Endothelial cell of umbilical vein (primary cell): Measurements from ENCODE around the gene RAD23B. TPM values are rescaled to one million over a fixed set of nuclear protein-coding genes. Genes with fewer than 3 reads are reported as not detected.

Experiments
- BruUV-seq: library from RNA; stranded (reverse); fragments of 400-500 nt; replicated peaks from 2 replicates; lab custom pipeline; 2021; lab: Mats Ljungman, UMichigan
- CTCF ChIA-PET: fragments of 300-600, 350-600 bp; sonication (Branson Sonifier 250); formaldehyde crosslinking; loops from one replicate; lab custom pipeline; 2021; ENCODE audit warnings: antibody characterized with exemption, inconsistent platforms; lab: Charles Lee
- POLR2A ChIA-PET: fragments of 300-600, 350-600 bp; sonication (Branson Sonifier 250); formaldehyde crosslinking; loops from one replicate; lab custom pipeline; 2021; ENCODE audit warnings: antibody characterized with exemption, inconsistent platforms; lab: Charles Lee
- DNase-seq: peaks from one replicate; pipeline ENCODE4 v3.0.0-alpha.2; 2011; ENCODE audit warnings: low read depth, low spot score
- FAIRE-seq: peaks from 2 replicates; lab custom pipeline; 2011; peaks lifted over from hg19 to GRCh38; lab: Jason Lieb, UNC
- H2AFZ ChIP-seq: 2 replicates; pipeline ENCODE4 v1.6.0; 2012; ENCODE audit warnings: low read depth, low read length, control low read depth, inconsistent platforms
- H3K27ac ChIP-seq: 2 replicates; pipeline ENCODE4 v1.5.1; 2011; ENCODE audit warnings: low read depth, mild to moderate bottlenecking, control low read depth, low read length, moderate library complexity; ENCODE audit not compliant: insufficient read depth
- H3K27me3 ChIP-seq, 2 experiments: 2 replicates each; pipeline versions ENCODE4 v1.6.0 to v1.6.1; 2011; ENCODE audit warnings: low read length in 2 of 2, mixed read lengths in 1 of 2; ENCODE audit not compliant: control insufficient read depth in 2 of 2, insufficient read depth in 2 of 2
- H3K36me3 ChIP-seq, 2 experiments: 2 replicates in 1 of 2; 3 replicates in 1 of 2; pipeline ENCODE4 v1.5.1; 2011; ENCODE audit warnings: low read length in 2 of 2, mild to moderate bottlenecking in 1 of 2, moderate library complexity in 1 of 2; ENCODE audit not compliant: control insufficient read depth in 2 of 2, insufficient read depth in 2 of 2; ENCODE audit errors: extremely low read depth in 1 of 2
- H3K4me1 ChIP-seq: 3 replicates; pipeline ENCODE4 v1.5.1; 2011; ENCODE audit warnings: mild to moderate bottlenecking, low read length; ENCODE audit not compliant: control insufficient read depth, insufficient read depth; ENCODE audit errors: extremely low read depth
- H3K4me2 ChIP-seq: 2 replicates; pipeline ENCODE4 v1.6.1; 2011; ENCODE audit warnings: low read length, control low read depth, mixed read lengths; ENCODE audit not compliant: insufficient read depth
- H3K4me3 ChIP-seq, 3 experiments: fragments of 200-600 bp in 1 of 3; sonication (generic), shearing (Covaris generic) in 1 of 3; replicated peaks in 1 of 3; 2 replicates each; pipeline ENCODE4 v1.5.1; 2011 to 2016; ENCODE audit warnings: control low read depth in 3 of 3, low read length in 3 of 3, mild to moderate bottlenecking in 2 of 3, inconsistent platforms in 1 of 3, low read depth in 1 of 3, moderate library complexity in 1 of 3; ENCODE audit not compliant: insufficient read depth in 1 of 3
- H3K79me2 ChIP-seq: 2 replicates; pipeline ENCODE4 v1.6.0; 2012; ENCODE audit warnings: low read length, inconsistent platforms; ENCODE audit not compliant: control insufficient read depth, insufficient read depth
- H3K9ac ChIP-seq: replicated peaks from 2 replicates; pipeline ENCODE3; 2011; ENCODE audit warnings: low read length, control low read depth; ENCODE audit not compliant: insufficient read depth; ENCODE audit errors: extremely low read depth
- H3K9me1 ChIP-seq: replicated peaks from 3 replicates; pipeline ENCODE4 v1.6.0; 2011; ENCODE audit warnings: mild to moderate bottlenecking, low read length; ENCODE audit not compliant: control insufficient read depth, insufficient read depth; ENCODE audit errors: extremely low read depth
- H3K9me3 ChIP-seq: replicated peaks from 2 replicates; pipeline ENCODE4 v1.5.1; 2012; ENCODE audit warnings: low read length, inconsistent platforms; ENCODE audit not compliant: control insufficient read depth, insufficient read depth
- H4K20me1 ChIP-seq: replicated peaks from 2 replicates; pipeline ENCODE3; 2011; ENCODE audit warnings: mild to moderate bottlenecking, low read length; ENCODE audit not compliant: control insufficient read depth, insufficient read depth; ENCODE audit errors: extremely low read depth
- EZH2 ChIP-seq: IDR thresholded peaks from 2 replicates; pipeline ENCODE4 v1.6.1; 2012; ENCODE audit warnings: borderline replicate concordance, low read depth, mild to moderate bottlenecking, moderate library complexity, low read length, inconsistent platforms; ENCODE audit not compliant: severe bottlenecking
- FOS ChIP-seq: IDR thresholded peaks from 2 replicates; pipeline ENCODE4 v1.6.1; 2011; ENCODE audit warnings: mild to moderate bottlenecking, low read length, moderate library complexity, borderline replicate concordance; ENCODE audit not compliant: insufficient read depth
- GATA2 ChIP-seq: IDR thresholded peaks from 2 replicates; pipeline ENCODE4 v1.7.0; 2011; ENCODE audit warnings: low read depth, mild to moderate bottlenecking, moderate library complexity, mixed read lengths, low read length; ENCODE audit not compliant: insufficient read length, insufficient read depth
- JUN ChIP-seq: IDR thresholded peaks from 2 replicates; pipeline ENCODE4 v1.6.1; 2011; ENCODE audit warnings: borderline replicate concordance, low read depth; ENCODE audit not compliant: insufficient read length, insufficient read depth
- MYC ChIP-seq: IDR thresholded peaks from one replicate; pipeline ENCODE4 v1.6.1; 2011; ENCODE audit warnings: mild to moderate bottlenecking, low read depth, low read length
- POLR2A ChIP-seq: IDR thresholded peaks from 2 replicates; pipeline ENCODE4 v1.6.1; 2012; ENCODE audit warnings: low read depth, mild to moderate bottlenecking, control low read depth, low read length
- POLR2AphosphoS5 ChIP-seq: IDR thresholded peaks from 2 replicates; pipeline ENCODE4 v1.6.1; 2012; ENCODE audit warnings: low read depth, mild to moderate bottlenecking, control low read depth, low read length, moderate library complexity; ENCODE audit not compliant: insufficient read depth
- dilution Hi-C: fragments of 300-500 bp; cut with MboI; formaldehyde crosslinking; loops from one replicate; pipeline ENCODE4 v1.15.0; 2019; ENCODE audit warnings: low sequenced_read_pairs; ENCODE audit not compliant: extremely low pct_ligation_motif_present
- intact Hi-C: fragments of 100-400 bp; cut with micrococcal nuclease; formaldehyde crosslinking; loops from one replicate; pipeline ENCODE4 v1.10.0; 2022
- polyA plus RNA-seq, 4 experiments: library from polyadenylated mRNA; depleted of rRNA in 3 of 4; stranded (reverse) in 3 of 4; unstranded in 1 of 4; fragments of >200 nt; gene quantifications; 2 replicates each; pipeline versions ENCODE4 v1.2.1 to v1.2.3, GENCODE V29; 2011 to 2012; ENCODE audit warnings: missing spikeins in 1 of 4
- total RNA-seq: library from RNA; stranded (reverse); gene quantifications from 2 replicates; pipeline ENCODE4 v1.2.3, GENCODE V29; 2021
- TF ChIP-seq, protein P1 (sequence below): IDR thresholded peaks from 2 replicates; pipeline ENCODE4 v1.6.1; 2011; ENCODE audit not compliant: insufficient read depth, insufficient read length
- TF ChIP-seq, protein P2 (sequence below), 2 donors: IDR thresholded peaks; 1 replicate in 1 of 2; 2 replicates in 1 of 2; pipeline ENCODE4 v1.5.1; 2011; ENCODE audit warnings: low read length in 2 of 2, mild to moderate bottlenecking in 2 of 2, moderate library complexity in 2 of 2, control low read depth in 1 of 2, inconsistent platforms in 1 of 2, low read depth in 1 of 2; ENCODE audit not compliant: insufficient read depth in 1 of 2; ENCODE audit errors: extremely low read depth in 1 of 2

Gene RAD23B
- total and polyA plus RNA-seq, 2 donors (not counting 3 experiments of a cell fraction or from before 2014, with no cell fraction given): 63.8 to 100 TPM

DNA sequence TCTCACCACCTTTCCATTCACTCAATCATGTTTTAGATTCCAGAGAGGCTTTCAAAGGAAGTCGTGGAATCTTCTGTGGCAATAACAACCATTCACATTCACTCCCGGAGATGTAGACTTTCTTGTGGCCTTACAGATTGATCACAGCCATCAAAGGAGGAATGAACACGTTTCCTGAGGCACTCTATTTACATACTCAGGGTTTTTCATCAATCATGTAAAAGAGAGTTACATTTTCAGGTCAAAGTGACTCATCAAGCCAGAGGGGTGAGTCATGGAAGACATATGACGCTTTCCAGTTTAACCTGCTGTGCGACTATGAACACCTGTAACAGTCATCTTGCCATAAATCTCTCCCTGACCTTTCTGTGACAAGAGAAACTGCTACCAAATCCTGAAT, 39.3 kb upstream of the RAD23B start:
- H3K27ac ChIP-seq: no peak overlapping the region
- intact Hi-C loops (no loop called here), dilution Hi-C loops (no loop called here)
- no peaks in the 10 kb centered on the region for H3K79me2 ChIP-seq
- H3K4me3 ChIP-seq: no peak overlapping the region
- no peak overlapping the region for H3K4me2 ChIP-seq
- H3K4me1 ChIP-seq: no peaks in the 10 kb centered on the region
- peaks cover 0 to 1% of the 10 kb centered on the region in 2 experiments for H3K27me3 ChIP-seq
- no peaks in the 10 kb centered on the region for H3K9me3 ChIP-seq
- H2AFZ ChIP-seq: no peak overlapping the region
- TF ChIP-seq JUN: peak; percentile 61
- TF ChIP-seq POLR2A: no peak
- TF ChIP-seq FOS: peak; percentile 30
- no peaks in the 10 kb centered on the region for H3K9me1 ChIP-seq
- H3K9ac ChIP-seq: no peak overlapping the region
- ChIA-PET POLR2A (no interaction called here), CTCF (no interaction called here)
- H4K20me1 ChIP-seq: no peaks in the 10 kb centered on the region
- DNase-seq (no peak), FAIRE-seq (no peak)
- BruUV-seq: no TSS peak
- H3K36me3 ChIP-seq: no peaks in the 10 kb centered on the region

DNA sequence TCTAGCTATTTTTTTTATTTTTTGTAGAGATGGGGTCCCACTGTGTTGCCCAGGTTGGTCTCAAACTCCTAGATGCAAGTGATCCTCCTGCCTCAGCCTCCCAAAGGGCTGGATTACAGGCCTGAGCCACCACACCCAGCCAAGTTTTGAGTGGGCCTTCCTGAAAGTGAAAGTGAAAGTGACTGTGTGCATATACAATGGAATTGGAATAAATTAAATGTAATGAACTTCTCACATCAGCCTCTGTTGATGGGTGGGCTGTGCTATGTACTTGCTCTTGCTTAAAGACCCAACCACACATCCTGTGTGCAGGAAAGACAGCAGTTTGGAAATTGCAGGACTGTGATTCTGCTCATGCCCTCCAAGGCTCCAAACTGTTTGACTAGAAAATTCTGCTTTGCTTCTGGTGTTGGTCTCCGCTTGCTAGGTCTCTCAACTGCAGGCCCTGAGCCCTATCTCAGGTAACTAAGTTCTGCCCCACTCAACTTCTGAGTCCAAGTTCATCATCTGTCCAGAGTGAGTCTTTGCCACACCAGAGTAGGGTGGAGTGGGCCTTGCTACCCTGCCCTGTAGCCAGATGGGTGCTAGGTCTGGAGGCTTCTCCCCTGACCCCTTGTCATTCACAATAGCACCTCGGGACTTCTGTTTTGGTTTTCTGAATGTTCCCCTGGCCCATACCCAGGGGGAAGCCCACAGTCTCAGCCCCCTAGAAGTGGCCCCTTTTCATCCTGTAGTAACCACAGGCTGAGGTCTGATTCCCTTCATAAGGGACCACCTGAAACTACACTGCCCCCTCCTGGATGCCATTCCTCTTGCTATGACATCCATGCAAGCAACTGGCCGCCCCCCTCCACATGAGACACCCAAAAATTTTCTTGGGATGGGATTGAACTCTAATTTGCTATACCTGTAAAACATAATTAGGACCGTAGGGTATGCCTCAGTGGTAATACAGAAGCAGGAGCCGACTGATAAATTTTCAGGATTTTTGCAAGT, 36.5 kb upstream of the RAD23B start:
- dilution Hi-C loops (no loop called here), intact Hi-C loops (no loop called here)
- ChIA-PET CTCF (no interaction called here), POLR2A (no interaction called here)
- FAIRE-seq (no peak), DNase-seq (no peak)
- Histone ChIP-seq H3K4me3 (no peak overlapping the region), H3K9ac (no peak overlapping the region), H3K27ac (no peak overlapping the region), H4K20me1 (no peaks in the 10 kb centered on the region), H3K36me3 (no peaks in the 10 kb centered on the region), H3K9me3 (no peaks in the 10 kb centered on the region), H3K27me3 (peaks cover 1 to 6% of the 10 kb centered on the region in 2 experiments), H3K79me2 (no peaks in the 10 kb centered on the region), H3K4me2 (no peak overlapping the region), H3K4me1 (no peaks in the 10 kb centered on the region), H2AFZ (peak overlapping the region; percentile 80), H3K9me1 (no peaks in the 10 kb centered on the region)
- no peak for TF ChIP-seq POLR2A
- TF ChIP-seq POLR2AphosphoS5: no peak
- no peak for TF ChIP-seq FOS
- TF ChIP-seq GATA2: no peak
- no peak for TF ChIP-seq JUN
- TF ChIP-seq, protein P1, sequence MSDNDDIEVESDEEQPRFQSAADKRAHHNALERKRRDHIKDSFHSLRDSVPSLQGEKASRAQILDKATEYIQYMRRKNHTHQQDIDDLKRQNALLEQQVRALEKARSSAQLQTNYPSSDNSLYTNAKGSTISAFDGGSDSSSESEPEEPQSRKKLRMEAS: no peak
- TF ChIP-seq EZH2: no peak
- TF ChIP-seq MYC: no peak
- TF ChIP-seq, protein P2, sequence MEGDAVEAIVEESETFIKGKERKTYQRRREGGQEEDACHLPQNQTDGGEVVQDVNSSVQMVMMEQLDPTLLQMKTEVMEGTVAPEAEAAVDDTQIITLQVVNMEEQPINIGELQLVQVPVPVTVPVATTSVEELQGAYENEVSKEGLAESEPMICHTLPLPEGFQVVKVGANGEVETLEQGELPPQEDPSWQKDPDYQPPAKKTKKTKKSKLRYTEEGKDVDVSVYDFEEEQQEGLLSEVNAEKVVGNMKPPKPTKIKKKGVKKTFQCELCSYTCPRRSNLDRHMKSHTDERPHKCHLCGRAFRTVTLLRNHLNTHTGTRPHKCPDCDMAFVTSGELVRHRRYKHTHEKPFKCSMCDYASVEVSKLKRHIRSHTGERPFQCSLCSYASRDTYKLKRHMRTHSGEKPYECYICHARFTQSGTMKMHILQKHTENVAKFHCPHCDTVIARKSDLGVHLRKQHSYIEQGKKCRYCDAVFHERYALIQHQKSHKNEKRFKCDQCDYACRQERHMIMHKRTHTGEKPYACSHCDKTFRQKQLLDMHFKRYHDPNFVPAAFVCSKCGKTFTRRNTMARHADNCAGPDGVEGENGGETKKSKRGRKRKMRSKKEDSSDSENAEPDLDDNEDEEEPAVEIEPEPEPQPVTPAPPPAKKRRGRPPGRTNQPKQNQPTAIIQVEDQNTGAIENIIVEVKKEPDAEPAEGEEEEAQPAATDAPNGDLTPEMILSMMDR (IDR thresholded peaks at IDR 0.05; ENCODE audit: extremely low read depth in 1 of 2, insufficient read depth in 1 of 2, low read depth in 1 of 2, low read length in 2 of 2): no peak
- no TSS peak for BruUV-seq
